SH-SY5Y (cell line): ENCODE data around the gene HS6ST3.

Source experiments
- GATA2 ChIP-seq: IDR thresholded peaks from 2 replicates; pipeline ENCODE4 v1.6.1; 2011; ENCODE audit warnings: mild to moderate bottlenecking, low read depth, low read length
- GATA3 ChIP-seq: IDR thresholded peaks from 2 replicates; pipeline ENCODE4 v1.6.1; 2011; ENCODE audit warnings: low read depth, mild to moderate bottlenecking, low read length, moderate library complexity

The HS6ST3 gene

DNA sequence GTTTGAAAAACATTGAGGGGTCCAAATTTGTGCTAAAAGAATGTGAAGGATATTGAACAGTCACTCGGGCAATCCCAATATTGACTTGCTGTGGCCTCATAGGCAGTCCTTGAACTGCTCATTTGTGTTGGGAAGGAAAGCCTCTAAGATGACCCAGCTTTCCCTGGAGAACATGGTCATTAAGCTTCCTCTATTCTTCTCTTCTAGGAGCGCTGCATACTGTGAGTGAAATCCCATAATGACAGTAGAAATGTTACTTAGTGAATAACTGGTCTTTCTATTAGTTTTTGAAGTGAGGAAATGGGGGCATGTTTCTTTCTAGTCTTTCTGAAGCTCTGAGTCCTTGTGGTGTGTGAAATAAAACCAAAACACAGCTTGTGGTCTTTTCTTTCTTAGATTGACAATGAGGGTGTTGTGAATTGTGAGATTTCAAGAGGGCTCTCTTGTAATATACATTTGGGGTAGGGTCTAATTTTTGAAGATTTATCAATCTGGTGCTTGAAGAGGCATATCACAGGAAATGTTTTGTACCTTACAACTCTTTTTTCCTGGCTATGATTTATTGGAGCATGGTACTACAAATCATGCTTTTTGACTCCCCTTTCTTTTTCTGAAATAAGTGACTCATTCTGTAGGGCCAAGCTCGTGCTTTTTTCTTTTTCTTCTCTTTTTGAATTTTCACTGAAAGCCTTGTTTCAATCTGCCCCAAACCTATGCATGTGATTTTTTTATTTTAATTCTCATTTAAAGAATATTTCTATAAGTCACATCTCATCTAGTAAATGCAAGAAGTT, 653.6 kb downstream of the HS6ST3 start:
- TF ChIP-seq GATA2 (no peak), GATA3 (no peak)

DNA sequence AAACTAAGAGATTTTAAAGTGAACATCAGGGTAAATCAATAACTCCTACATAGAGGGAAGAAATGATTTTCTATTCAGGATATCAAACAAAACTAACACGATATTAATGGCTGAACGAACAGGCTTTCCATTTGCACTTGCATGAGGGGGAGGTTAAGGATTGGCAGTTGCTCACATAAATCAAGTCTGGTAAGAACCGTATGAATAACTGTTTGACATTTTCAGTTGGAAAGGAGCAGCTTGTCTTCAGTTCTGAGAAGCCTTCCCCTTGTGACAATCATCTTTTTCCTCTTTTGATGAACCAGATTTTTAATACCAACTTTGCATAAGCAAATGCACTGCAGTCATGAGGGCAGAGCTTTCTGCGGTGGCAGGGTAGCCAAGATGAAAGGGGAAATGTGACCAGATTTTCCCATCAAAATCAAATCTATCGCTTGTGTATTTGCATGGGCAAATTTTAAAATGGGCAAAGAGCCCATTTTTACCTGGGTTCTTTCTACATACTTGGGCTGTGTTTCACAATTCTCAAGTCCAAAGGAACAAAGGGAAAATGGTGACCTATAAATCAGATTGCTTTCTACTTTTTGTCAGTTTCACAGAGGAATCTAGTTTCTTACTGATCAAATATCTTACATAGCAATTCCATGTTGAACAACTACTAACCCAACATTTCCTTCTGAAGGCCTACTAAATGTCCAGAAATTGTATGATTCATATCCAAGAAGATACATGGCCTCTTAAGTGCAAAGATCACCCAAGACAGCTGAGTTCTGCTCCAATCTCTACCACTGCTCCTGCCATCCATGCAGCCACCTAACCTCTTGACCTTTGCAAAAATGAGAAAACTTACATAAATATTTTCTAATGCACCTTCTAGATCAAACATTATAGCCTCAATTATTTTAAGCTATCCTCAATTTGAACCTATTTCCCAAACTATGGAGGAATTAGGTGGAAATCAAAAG, 654.7 kb downstream of the HS6ST3 start:
- TF ChIP-seq GATA3 (no peak), GATA2 (no peak)

DNA sequence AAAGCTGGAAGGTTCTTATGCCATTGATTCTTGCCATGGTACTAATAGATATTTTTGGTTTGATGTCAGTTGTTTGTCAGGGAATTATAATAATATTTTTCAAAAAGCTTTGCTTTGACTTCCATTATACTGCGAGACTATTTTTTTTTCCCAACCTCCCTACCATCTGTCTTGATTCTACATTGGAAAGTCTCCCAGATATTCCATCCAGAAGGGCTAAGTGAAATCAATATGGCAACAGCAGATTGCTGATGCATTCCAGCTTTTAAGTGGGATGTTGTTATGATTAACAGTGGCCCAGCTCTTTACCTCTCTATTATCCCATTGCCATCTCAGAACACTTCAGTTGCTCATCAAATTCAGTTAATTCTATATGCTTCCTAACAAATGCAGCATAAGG, 657.0 kb downstream of the HS6ST3 start:
- TF ChIP-seq GATA2 (no peak), GATA3 (no peak)

DNA sequence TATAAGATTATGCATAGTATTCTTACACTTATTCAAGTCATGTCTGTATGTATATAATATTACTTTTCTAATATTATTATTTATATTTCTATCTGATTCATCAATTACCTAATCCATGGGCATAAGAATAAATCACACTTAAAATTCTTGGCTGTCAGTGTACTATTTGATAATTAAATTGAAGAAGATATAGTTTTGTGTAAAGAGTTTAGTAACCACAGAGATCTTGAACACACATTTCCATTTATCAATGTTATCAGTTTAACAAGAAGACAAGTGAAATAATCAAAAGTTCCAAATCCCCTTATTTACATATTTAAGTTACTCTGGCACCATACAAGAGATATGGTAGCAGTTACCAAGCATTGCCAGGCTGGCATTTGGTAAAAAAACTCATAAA, 659.9 kb downstream of the HS6ST3 start:
- no peak for TF ChIP-seq GATA3
- no peak for TF ChIP-seq GATA2

DNA sequence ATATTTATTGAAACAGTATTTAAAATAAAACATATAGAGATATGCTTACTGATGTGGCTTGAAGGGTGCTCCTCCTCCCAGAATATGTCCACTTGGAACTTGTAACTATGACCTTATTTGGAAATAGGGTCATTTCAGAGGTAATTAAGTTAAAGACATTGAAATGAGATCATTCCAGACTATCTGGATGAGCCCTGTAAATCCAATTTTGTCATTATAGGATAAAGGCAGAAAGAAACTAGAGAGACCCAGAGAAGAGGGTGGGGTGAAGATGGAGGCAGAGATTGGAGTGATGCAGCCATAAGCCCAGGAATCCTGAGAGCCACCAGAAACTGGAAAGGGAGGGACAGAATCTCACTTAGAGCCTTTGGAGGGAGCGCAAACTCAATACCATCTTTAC, 661.2 kb downstream of the HS6ST3 start:
- TF ChIP-seq GATA2 (no peak), GATA3 (no peak)

DNA sequence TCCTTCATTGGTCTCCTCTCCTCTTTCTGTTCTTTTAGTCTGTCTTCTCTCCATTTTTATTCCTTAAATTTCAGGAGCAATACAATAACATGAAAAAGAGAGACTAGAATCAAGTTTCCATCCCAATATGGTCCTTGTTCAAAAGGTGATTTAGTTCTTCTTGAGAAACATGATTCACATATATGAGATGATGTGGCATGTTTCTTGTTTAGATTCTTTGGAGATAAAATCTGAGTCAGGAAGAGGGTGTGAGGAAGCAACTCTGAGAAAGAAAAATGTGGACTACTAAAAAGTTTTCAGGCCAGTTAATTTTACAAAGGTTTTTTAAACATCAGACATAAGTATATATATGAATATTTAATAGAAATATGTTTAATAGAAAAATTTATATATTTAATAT, 673.0 kb downstream of the HS6ST3 start:
- TF ChIP-seq GATA2 (no peak), GATA3 (no peak)

DNA sequence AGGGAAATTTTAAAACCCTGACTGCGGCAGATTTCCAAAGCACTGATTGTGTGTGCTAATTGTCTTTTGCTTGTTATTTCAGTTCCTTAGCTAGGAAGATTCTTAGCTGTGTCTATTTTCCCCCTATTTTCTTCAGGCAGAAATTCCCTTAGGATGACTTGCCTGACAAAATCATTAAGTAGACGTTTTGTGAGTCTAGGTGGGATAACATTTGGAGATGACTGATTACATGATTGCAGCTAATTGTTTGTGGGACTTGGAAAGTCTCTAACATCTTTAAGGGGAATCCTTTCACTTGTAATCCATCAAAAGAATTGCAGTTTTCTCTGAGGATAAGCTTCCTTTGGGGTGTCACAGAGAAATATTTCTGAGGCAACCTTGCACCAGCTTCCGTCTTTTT, 676.4 kb downstream of the HS6ST3 start:
- TF ChIP-seq GATA2 (no peak), GATA3 (no peak)

DNA sequence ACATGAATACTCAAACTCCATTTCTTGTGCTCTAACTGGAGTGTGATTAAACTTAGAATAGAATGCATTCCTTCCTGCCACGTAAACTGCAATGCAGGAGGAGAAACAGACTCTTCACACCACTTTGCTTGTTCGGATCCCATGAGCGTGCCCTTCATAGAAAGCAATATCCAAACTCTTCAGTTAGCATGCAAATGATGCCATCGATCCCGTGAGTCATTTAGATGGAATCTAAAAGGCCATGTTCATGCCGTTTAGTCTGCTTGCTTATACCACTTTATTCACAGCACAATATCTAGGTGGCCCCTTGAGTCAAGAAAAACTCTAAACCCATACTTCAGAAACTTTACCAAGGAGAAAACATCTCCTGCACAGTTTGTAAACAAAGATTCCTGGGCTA, 678.6 kb downstream of the HS6ST3 start:
- TF ChIP-seq GATA3 (no peak), GATA2 (no peak)

DNA sequence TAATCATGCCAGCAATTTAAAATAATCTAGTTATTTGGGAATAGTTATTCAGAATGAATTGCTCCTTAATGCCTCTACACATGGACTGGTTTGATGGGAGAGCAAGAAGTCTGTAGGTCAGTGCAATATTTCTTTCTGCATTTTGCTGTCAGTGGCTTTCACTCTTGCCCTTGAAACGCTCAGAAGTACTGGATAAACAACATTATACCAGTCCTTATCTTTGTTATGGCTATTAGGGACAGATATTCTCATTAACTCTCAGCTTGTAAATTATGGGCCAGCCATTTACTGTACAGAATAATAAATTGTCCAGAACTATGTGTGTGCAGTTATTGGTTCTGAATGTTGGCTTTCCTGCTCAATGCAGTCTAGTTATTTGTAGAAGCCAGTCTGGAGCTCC, 680.0 kb downstream of the HS6ST3 start:
- TF ChIP-seq GATA3 (no peak), GATA2 (no peak)

DNA sequence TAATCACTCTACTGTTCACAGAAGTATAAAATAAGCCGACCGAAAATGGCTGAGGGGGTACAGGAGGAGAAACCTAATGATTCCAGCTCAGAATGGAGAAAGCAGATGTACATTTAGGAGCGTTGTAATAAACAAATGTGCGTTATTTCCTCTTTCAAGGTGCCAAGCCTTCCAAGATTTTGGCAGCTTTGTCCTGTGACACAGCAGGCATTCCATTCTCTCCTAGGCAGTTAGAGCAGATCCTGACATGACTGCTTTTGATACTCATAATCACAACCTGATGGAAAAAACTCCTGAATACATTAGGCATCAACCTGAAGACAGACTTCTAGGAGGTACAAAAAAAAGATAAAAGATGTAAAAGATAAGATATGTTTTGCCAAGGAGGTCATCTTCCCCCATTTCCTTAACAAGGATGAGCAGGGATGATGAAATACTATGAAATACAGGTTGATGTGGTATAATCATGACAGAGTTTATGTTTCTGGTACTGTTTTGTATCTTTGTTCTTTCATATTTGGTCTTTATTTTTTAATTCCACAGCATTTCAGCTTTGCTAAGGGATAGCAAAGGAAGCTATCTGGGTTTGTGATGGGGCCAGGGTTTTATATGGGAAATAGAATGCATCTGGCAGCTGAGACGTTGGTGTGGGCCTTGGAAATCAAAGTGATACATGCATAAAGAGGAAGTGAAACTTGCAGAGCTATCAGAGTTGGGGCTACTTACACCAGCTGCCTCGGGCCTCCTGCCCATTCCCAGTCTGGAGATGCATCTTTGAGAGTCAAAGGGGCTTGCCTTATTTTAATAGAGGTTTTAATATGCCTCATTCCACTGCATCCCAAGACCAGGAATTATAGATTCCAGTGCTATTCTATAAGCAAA, 681.8 kb downstream of the HS6ST3 start:
- no peak for TF ChIP-seq GATA2
- TF ChIP-seq GATA3 = no peak

DNA sequence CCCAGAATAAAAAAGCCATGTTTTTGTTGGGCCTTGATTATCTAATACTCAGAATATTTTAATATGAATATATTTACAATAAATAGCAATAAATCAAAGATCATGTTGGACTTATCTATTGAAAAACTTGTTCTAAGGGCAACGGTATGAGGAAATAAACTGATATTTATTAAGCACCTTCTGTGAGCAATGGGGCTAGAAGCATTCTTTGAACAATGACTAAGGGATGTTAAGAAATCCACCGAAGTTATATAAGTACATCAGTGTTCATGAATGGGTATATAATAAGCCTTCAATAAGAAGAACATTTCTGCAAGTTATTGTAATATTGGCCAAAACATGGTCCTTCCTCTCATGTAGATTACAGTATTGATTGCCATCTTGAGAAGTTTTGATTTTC, 682.5 kb downstream of the HS6ST3 start:
- TF ChIP-seq GATA3 = no peak
- no peak for TF ChIP-seq GATA2

DNA sequence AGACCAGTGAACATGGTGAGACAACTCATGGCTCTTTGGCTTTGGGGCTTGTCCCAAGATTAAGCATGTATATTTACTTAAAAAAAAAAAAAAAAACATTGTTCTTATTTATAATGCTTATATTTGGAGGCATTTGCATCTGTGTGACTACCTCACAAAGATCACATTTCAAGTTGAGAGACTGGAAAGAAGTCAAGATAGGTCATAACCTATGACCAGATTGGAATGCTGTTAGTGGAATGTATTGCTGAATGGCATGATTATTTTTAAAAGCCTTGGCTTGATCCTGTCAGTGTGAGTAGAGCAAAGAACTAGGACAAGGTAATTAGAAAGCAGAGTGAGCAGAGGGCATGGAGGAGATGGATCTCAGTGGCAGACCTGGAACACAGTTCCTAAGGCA, 689.8 kb downstream of the HS6ST3 start:
- no peak for TF ChIP-seq GATA3
- no peak for TF ChIP-seq GATA2

DNA sequence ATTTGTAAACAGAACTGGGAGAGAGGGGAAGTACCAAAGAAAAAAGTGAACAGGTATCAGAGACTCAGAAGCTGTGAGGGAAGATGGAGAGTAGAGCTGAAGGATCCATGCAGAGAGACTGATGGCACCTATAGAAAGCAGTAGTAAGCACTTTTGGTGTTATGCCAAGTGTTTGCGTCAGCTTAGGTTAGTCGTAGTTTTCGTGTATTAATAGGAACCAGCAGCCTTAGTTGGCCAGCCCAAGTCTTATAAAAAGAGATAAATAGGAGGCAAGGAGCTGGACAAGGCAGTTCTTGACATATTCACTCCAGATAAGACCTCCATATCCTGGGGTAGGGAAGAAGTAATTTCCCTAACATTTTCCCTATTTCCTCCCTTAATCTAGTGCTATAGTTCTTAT, 690.2 kb downstream of the HS6ST3 start:
- TF ChIP-seq GATA3 (no peak), GATA2 (no peak)

DNA sequence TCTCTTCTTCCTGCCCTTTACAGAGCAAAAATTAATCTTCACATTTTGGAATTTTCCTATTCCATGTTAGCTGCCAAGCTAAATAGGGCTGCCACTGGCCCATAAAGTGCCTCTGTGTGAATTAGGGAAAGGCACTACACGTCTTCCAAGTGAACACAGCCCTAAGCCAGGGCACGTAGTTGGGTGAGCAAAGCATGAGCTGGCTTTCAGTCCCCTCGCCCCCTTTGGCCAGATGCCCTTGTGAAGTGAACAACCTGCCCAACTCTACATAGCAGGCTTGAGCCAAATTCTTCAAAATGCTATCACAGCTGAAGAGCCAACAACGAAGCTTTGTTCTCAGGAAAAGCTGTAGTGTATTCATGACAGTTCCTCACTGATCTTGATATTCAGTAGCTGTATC, 691.2 kb downstream of the HS6ST3 start:
- TF ChIP-seq GATA2 (no peak), GATA3 (no peak)

DNA sequence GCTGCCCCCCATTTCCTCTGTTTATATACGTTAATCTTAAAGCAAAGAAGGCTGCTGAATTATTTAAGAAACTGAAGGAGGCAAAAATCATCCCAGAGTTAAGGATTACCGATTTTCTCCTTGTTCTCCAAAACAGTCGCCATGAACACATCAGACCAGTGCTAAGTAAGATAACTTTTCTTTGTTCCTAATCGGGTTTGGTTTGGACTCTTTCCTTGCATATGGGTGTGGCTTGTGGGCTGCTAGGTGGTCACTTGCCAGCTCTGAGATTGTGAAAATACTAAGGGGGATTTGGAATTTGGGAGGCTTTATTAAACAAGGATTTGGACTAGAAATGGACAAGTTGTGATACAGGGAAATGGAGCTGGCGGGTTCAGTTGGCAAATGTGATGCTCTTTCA, 692.3 kb downstream of the HS6ST3 start:
- TF ChIP-seq GATA3 (no peak), GATA2 (no peak)
